Measurements from ENCODE around the gene CREB3L1. TPM values are rescaled to one million over a fixed set of nuclear protein-coding genes. Genes with fewer than 3 reads are reported as not detected.

Gene CREB3L1
- total RNA-seq, 1 experiment from 2014 or later, result 23.9 TPM

- DNase-seq (ENCODE audit: low read depth), result no peak
Observed at GRCh38 chr11:46342239-46342638, 64.8 kb downstream of the CREB3L1 start.

- DNase-seq (ENCODE audit: low read depth), result no peak
Observed at GRCh38 chr11:46343520-46343919, 66.1 kb downstream of the CREB3L1 start.

GRCh38 chr11:46345131-46345597 is 67.7 kb downstream of the CREB3L1 start:
- DNase-seq (ENCODE audit: low read depth), result no peak

GRCh38 chr11:46345881-46346484 is 68.5 kb downstream of the CREB3L1 start:
- no peak for DNase-seq (ENCODE audit: low read depth)

- peak; percentile 71 for DNase-seq (ENCODE audit: low read depth)
Observed at GRCh38 chr11:46346886-46347636, 69.6 kb downstream of the CREB3L1 start, which contains the start of gene DGKZ. TSS of gene DGKZ (plus strand) at chr11:46347463. CDS start at chr11:46347660, 197 bp downstream.

- DNase-seq (ENCODE audit: low read depth), result no peak
Observed at GRCh38 chr11:46347637-46348311, 70.3 kb downstream of the CREB3L1 start.

GRCh38 chr11:46348566-46349401 is 71.3 kb downstream of the CREB3L1 start:
- DNase-seq (ENCODE audit: low read depth), result no peak

GRCh38 chr11:46350695-46351094 is 73.2 kb downstream of the CREB3L1 start:
- no peak for DNase-seq (ENCODE audit: low read depth)

GRCh38 chr11:46351148-46351547 is 73.7 kb downstream of the CREB3L1 start:
- DNase-seq (ENCODE audit: low read depth), result no peak

- no peak for DNase-seq (ENCODE audit: low read depth)
Observed at GRCh38 chr11:46351606-46352005, 74.1 kb downstream of the CREB3L1 start.

- DNase-seq (ENCODE audit: low read depth), result no peak
Observed at GRCh38 chr11:46352063-46352841, 74.8 kb downstream of the CREB3L1 start.

- no peak for DNase-seq (ENCODE audit: low read depth)
Observed at GRCh38 chr11:46353698-46354097, 76.2 kb downstream of the CREB3L1 start.

- DNase-seq (ENCODE audit: low read depth), result no peak
Observed at GRCh38 chr11:46356924-46357482, 79.5 kb downstream of the CREB3L1 start.

GRCh38 chr11:46357483-46357936 is 80.0 kb downstream of the CREB3L1 start:
- no peak for DNase-seq (ENCODE audit: low read depth)

- no peak for DNase-seq (ENCODE audit: low read depth)
Observed at GRCh38 chr11:46359953-46360352, 82.5 kb downstream of the CREB3L1 start.

GRCh38 chr11:46360878-46361277 is 83.4 kb downstream of the CREB3L1 start:
- no peak for DNase-seq (ENCODE audit: low read depth)

- peak; percentile 69 for DNase-seq (ENCODE audit: low read depth)
Observed at GRCh38 chr11:46361283-46362155, 84.1 kb downstream of the CREB3L1 start.

GRCh38 chr11:46362156-46363030 is 84.9 kb downstream of the CREB3L1 start:
- no peak for DNase-seq (ENCODE audit: low read depth)

Measured in LHCN-M2 (cell line).